NCI-H1436 treated with DMSO at 0.1 percent for 48 hours (cell line): ENCODE data around the gene USH2A.

Source experiments
- DNase-seq: peaks from one replicate; lab custom pipeline; 2025; lab: John Stamatoyannopoulos, UW

USH2A gene

GRCh38 chr1:215637041-215637573 is 786.1 kb downstream of the USH2A start:
- DNase-seq = no peak

- no peak for DNase-seq
Measured at GRCh38 chr1:215636258-215636965, 786.8 kb downstream of the USH2A start.

GRCh38 chr1:215635827-215636226 is 787.4 kb downstream of the USH2A start:
- no peak for DNase-seq

GRCh38 chr1:215631489-215631888 is 791.8 kb downstream of the USH2A start:
- DNase-seq = no peak

GRCh38 chr1:215631040-215631439 is 792.2 kb downstream of the USH2A start:
- no peak for DNase-seq

GRCh38 chr1:215625949-215626348 is 797.3 kb downstream of the USH2A start:
- no peak for DNase-seq

- DNase-seq = no peak
Measured at GRCh38 chr1:215623162-215623561, 800.1 kb downstream of the USH2A start.

- no peak for DNase-seq
Measured at GRCh38 chr1:215617979-215618378, 805.3 kb downstream of the USH2A start.

GRCh38 chr1:215612391-215612790 is 810.9 kb downstream of the USH2A start:
- no peak for DNase-seq

GRCh38 chr1:215608646-215609045 is 814.6 kb downstream of the USH2A start:
- DNase-seq = no peak

GRCh38 chr1:215607412-215607811 is 815.8 kb downstream of the USH2A start:
- DNase-seq = no peak

GRCh38 chr1:215606564-215607168 is 816.6 kb downstream of the USH2A start:
- DNase-seq = no peak

- no peak for DNase-seq
Measured at GRCh38 chr1:215606036-215606435, 817.2 kb downstream of the USH2A start.

GRCh38 chr1:215605011-215605621 is 818.1 kb downstream of the USH2A start:
- DNase-seq = no peak

GRCh38 chr1:215603319-215603718 is 819.9 kb downstream of the USH2A start:
- DNase-seq = no peak

- no peak for DNase-seq
Measured at GRCh38 chr1:215601276-215601675, 822.0 kb downstream of the USH2A start.

GRCh38 chr1:215600867-215601266 is 822.4 kb downstream of the USH2A start:
- no peak for DNase-seq

- no peak for DNase-seq
Measured at GRCh38 chr1:215600258-215600792, 822.9 kb downstream of the USH2A start.

- DNase-seq = no peak
Measured at GRCh38 chr1:215599418-215600074, 823.7 kb downstream of the USH2A start.

- no peak for DNase-seq
Measured at GRCh38 chr1:215597961-215598360, 825.3 kb downstream of the USH2A start.

GRCh38 chr1:215595231-215595630 is 828.0 kb downstream of the USH2A start:
- no peak for DNase-seq

GRCh38 chr1:215594640-215595039 is 828.6 kb downstream of the USH2A start:
- DNase-seq = no peak
